Frontal cortex (tissue), 4 donors: ENCODE data around the gene STK25. TPM values are rescaled to one million over a fixed set of nuclear protein-coding genes. Genes with fewer than 3 reads are reported as not detected.

Experiments
- DNase-seq, 2 donors: peaks; one replicate each; pipeline ENCODE4 v3.0.0; 2012; ENCODE audit warnings: low spot score in 2 of 2
- FAIRE-seq: peaks from 2 replicates; lab custom pipeline; 2012; peaks lifted over from hg19 to GRCh38; lab: Jason Lieb, UNC
- total RNA-seq: library from RNA; depleted of rRNA; stranded (reverse); fragments of >200 nt; gene quantifications from one replicate; pipeline ENCODE4 v1.2.3, GENCODE V29; 2014
- donor health status: control.
- donor health status: control.
- donor health status: control.

Gene STK25
- total RNA-seq, result 181 TPM

DNA sequence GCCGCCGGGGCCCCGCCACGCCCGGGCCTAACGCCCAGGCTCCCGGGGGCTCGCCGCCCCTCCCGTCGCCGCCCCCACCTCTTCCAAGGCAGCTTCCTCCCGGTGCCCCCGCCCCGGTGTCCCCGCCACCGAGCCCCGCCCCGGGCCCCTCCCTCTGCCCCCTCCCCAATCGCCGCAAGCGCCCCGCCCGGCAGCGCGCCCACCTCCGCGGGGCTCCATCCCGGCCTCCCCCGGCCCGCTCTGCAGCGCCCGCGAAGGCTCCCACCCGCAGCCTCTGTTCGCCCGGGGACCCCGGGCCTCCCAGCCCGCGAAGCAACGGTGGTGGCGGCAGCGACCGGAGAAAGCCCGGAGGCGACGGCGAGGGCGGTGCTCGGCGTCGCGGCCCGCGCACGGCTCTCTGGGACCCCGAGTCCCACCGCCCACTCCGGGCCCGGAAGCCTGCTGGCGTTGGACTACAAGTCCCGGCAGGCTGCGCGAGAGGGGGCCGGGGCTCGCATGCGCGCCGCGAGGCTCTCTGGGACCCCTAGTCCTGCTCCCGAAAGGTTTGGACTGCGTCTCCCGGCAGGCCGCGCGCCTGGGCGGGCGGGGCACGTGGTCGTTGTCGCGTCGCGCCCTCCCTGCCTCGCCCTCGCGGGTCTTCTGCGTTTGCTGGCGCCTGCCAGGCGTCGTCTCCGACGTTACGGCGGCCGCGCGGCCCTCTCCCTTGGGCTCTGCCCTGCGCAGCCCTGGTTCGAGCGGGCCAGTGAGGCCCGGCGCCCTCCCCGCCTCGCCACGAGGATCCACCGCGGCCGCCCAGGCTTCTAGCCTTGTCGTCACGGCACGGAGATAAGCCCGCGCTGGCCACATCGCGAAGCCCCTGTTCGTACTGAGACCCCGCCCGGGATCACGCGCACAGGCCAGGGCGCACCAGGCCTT lies at the start of gene STK25:
STK25 (minus strand) TSS at position 345 of the 915 bp plus-strand sequence. CDS start 549 bp downstream, outside the sequence.
- FAIRE-seq (no peak), DNase-seq (peak; percentile 99)

DNA sequence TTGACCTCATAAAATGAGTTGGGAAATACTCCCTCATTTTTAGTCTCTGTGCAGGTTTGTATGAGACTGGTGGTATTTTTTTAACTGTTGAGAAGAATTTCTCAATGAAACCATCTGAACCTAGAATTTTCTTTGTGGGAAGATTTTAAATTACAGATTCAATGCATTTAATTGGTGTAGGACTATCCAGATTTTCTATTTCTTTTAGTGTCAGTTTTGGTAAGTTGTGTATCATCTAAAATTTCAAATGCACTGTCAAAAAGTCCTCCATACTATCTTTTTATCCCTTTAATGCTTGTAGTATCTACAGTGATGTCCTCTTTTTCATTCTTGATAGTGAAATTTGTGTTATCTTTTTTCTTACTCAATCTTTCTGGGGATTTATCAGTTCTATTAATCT lies 48.4 kb upstream of the STK25 start:
- DNase-seq (no peak), FAIRE-seq (no peak)

DNA sequence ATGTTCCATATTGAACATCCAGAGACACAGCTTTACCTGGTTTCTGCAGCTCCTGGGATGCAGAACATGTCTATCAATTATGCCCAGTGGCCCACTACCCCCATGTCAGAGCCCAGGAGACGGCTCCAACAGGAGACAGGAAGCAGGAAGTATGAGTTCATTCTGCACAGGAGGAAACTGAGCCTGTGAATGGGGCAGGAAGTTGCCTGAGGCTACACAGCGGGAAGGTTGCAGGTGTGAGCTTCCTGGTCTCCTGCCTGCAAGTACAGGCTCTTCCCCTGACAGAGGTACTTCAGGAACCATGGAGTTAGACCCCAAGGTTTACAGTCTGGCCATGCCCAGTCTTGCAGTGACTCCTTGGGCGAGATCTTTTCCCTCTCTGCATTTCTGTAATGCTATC lies 47.3 kb upstream of the STK25 start:
- FAIRE-seq, result no peak
- DNase-seq, result no peak

- DNase-seq (no peak), FAIRE-seq (no peak)
These were observed 46.4 kb upstream of the STK25 start for GRCh38 chr2:241554610-241555322.

- no peak for DNase-seq
- FAIRE-seq, result no peak
These were observed 45.6 kb upstream of the STK25 start for GRCh38 chr2:241553981-241554380.

DNA sequence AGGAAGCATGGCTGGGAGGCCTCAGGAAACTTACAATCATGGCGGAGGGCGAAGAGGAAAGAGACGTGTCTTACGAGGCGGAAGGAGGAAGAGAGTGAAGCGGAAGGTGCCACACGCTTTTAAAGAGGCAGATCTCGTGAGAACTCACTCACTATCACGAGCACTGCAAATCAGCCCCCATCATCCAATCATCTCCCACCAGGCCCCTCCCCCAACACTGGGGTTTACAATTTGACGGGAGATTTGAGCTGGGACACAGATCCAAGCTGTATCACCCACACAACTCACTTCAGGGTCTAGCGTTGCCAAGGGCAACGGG lies 45.1 kb upstream of the STK25 start:
- DNase-seq, result no peak
- FAIRE-seq, result no peak

DNA sequence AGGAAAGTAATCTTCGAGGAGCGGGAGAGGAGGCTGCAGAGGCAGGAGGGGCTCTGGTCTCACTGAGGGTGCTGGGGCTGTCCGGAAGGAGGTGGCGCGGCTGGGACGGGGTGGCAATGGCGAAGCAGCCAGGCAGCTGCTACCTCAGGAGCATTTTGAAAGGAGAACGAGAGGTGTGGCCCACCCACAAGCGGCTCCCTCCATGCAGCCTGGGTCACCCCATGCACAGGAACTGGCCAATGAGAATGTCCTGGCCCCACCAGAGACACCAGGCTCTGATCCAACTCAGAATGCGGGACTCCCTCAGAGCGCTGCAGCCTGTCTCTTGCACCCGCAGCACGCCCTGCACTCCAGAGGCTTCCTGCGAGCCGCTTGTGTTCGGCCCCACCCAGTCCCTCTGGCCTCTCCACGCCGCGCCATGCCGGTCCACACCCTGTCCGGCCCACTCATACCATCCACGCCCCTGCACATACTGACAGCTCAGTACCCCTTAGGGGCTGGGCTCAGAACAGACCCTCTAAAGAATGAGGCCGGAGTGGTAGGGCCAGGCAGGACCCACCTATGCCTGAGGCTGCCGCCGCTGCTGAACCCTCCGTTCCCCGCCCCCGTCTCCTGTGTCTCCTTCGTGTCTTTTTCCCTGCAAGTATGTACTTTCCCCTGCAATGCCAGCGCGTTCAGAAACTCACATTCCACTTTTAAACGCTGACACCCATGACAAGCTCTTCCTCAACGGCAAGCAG lies 43.8 kb upstream of the STK25 start:
- FAIRE-seq, result no peak
- no peak for DNase-seq

GRCh38 chr2:241551599-241551997 lies 43.2 kb upstream of the STK25 start:
- FAIRE-seq, result no peak
- DNase-seq, result no peak

GRCh38 chr2:241550616-241551580 lies 42.5 kb upstream of the STK25 start:
- FAIRE-seq (no peak), DNase-seq (no peak)

GRCh38 chr2:241548451-241548835 lies 40.1 kb upstream of the STK25 start:
- FAIRE-seq (no peak), DNase-seq (no peak)

DNA sequence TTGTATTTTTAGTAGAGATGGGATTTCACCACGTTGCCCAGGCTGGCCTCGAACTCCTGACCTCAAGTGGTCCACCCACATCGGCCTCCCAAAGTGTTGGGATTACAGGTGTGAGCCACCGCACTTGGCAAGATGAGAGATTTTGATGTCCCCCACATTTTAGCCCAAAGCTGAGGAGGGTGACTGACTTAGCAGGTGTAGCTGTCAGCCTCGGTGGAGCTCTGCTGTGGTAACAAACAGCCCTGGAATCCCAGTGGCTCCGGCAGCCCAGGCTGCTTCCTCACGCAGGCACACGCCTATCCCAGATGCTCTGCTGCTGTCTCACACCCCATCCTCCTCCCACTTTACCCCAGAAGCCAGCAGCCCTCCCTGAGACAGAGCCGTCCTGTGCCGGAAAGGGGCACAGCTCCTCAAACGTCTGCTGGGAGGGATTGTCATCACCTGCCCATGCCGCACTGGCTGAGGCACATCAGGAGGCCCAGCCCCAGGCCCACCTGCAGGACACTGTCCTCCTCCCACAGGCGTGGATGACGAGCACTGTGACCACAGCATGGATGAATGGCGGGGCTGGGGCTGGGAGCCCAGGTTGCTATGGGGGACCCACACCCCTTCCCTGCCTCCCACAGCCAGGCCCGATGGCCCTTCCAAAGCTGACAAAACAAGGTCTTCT lies 39.5 kb upstream of the STK25 start:
- no peak for DNase-seq
- FAIRE-seq, result no peak

- FAIRE-seq (no peak), DNase-seq (peak in 1 of 2 donors; percentile 52)
These were observed 38.6 kb upstream of the STK25 start for GRCh38 chr2:241546771-241547498.

- no peak for FAIRE-seq
- DNase-seq, result no peak
These were observed 37.4 kb upstream of the STK25 start for GRCh38 chr2:241545523-241546473.

DNA sequence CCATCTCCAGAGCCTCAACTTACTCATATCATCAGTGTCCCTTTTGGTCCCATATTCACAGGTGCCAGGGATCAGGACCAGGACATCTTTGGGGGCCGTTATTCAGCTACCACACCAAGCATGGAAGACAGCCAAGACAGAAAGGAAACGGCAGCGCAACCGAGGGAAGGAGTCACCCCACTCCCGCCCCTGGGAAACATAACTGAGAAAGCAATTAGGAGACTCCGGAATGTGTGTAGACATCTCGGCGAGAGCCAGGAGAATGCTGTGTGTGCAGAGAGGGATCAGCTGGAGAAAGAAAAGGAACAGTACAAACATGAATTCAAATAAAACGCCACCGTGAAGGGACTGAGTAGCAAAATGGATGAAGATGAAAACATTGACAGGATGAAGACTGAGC lies 36.7 kb upstream of the STK25 start:
- FAIRE-seq (no peak), DNase-seq (no peak)

DNA sequence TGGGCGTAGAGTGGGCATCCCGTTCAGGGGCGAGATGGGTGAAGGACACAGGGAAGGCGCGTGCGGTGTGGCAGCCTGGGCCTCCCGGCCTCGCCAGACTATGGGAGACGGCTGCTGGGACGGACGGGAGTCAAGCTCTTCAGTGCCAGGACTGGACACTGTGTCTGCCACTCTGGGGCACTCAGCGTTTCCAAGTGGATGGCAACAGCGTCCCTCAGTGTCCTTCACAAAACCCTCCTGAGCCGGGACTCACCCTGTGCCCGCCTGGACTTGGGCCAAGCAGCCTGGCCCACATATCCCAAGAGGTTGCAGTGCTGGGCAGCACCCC lies 33.9 kb upstream of the STK25 start:
- DNase-seq (peak in 1 of 2 donors; percentile 60), FAIRE-seq (no peak)

DNA sequence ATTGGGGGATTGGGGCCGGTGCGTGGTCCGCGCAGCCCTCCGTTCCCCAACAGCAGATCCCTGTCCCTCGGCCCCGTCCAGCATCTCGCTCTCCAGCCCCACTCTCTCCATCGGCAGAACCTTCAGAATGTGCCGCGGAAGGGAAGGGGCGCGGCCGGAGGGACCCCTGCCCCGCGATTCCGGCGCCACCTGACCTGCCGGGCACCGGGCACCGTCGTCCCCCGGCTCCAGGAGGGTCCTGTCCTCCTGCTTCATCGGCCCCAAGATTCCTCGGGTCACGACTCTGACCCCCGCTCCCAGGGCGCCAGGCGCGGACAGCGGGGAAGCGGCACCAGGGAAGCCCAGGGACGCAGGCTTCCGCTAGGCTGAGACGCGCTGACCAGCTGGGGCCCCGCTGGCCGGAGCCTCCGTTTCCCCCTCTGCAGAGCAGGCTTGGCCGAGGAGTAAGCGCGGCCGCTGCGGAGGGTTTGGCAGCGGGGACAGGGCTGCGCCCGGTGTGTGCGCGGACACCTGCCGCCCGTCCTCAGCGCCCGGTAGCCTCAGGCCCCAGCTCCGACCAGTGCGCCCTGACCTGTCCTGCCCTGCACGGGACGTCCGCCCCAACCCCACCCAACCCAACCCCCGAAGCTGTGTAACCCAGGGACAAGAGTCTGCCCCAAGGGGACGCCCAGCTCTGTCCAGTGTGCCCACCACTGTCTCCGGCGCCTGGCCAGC lies 33.3 kb upstream of the STK25 start:
- FAIRE-seq (no peak), DNase-seq (peak in 1 of 2 donors; percentile 56)
